ENCODE data around the gene ANO4. TPM values are rescaled to one million over a fixed set of nuclear protein-coding genes. Genes with fewer than 3 reads are reported as not detected.

ANO4 gene
- total RNA-seq, 4 donors from 2014 or later: 0.27 to 0.78 (median 0.48) TPM

GRCh38 chr12:100913872-100914592, 119.5 kb downstream of the ANO4 start:
- TF ChIP-seq, protein P1, sequence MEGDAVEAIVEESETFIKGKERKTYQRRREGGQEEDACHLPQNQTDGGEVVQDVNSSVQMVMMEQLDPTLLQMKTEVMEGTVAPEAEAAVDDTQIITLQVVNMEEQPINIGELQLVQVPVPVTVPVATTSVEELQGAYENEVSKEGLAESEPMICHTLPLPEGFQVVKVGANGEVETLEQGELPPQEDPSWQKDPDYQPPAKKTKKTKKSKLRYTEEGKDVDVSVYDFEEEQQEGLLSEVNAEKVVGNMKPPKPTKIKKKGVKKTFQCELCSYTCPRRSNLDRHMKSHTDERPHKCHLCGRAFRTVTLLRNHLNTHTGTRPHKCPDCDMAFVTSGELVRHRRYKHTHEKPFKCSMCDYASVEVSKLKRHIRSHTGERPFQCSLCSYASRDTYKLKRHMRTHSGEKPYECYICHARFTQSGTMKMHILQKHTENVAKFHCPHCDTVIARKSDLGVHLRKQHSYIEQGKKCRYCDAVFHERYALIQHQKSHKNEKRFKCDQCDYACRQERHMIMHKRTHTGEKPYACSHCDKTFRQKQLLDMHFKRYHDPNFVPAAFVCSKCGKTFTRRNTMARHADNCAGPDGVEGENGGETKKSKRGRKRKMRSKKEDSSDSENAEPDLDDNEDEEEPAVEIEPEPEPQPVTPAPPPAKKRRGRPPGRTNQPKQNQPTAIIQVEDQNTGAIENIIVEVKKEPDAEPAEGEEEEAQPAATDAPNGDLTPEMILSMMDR (IDR thresholded peaks at IDR 0.05): no peak
- TF ChIP-seq POLR2A (IDR thresholded peaks at IDR 0.05): no peak
- H3K4me1 ChIP-seq: no peaks in the 10 kb centered on the region
- H3K27ac ChIP-seq: no peak overlapping the region
- WGBS, 2 donors: 75 to 79% methylated on average over 4 of the region's 4 CpGs
- H3K27me3 ChIP-seq: no peaks in the 10 kb centered on the region
- intact Hi-C loops (cut with DNase I): no loop called here
- no peaks in the 10 kb centered on the region for H3K9me3 ChIP-seq
- DNase-seq: no peak
- H3K4me3 ChIP-seq (replicated peaks in 1 of 3): no peak overlapping the region
- H3K36me3 ChIP-seq: no peaks in the 10 kb centered on the region

DNA sequence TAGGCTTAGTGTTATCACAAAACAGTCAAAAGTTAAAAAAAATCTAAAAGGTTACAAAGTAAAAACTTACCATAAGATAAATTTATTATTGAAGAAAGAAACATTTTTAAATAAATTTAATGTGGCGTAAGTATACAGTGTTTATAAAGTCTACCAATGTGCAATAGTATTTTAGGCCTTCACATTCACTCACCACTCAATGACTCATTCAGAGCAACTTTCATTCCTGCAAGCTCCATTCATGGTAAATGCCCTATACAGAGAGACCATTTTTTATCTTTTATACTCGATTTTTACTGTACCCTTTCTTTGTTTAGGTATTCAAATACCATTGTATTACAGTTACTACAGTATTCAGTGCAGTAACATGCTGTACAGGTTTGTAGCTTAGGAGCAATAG, 124.5 kb downstream of the ANO4 start:
- no peak for DNase-seq
- 67 to 75% methylated on average over 2 of the region's 2 CpGs for WGBS, 2 donors

GRCh38 chr12:100920493-100920892, 125.9 kb downstream of the ANO4 start:
- 63 to 79% methylated on average over 4 of the region's 4 CpGs for WGBS, 2 donors
- H3K36me3 ChIP-seq: no peaks in the 10 kb centered on the region
- intact Hi-C loops (cut with DNase I): no loop called here

More for the DNA sequence above, 124.5 kb downstream of the ANO4 start:
- Histone ChIP-seq H3K4me3 (replicated peaks in 1 of 3) (no peak overlapping the region), H3K36me3 (no peaks in the 10 kb centered on the region), H3K4me1 (no peaks in the 10 kb centered on the region), H3K9me3 (no peaks in the 10 kb centered on the region), H3K27me3 (no peaks in the 10 kb centered on the region), H3K27ac (no peak overlapping the region)
- no peak for TF ChIP-seq POLR2A (IDR thresholded peaks at IDR 0.05)
- TF ChIP-seq, protein P1 (IDR thresholded peaks at IDR 0.05): no peak
- intact Hi-C loops (cut with DNase I): no loop called here

GRCh38 chr12:100926669-100927248, 132.2 kb downstream of the ANO4 start:
- intact Hi-C loops (cut with DNase I): no loop called here
- no peaks in the 10 kb centered on the region for H3K27me3 ChIP-seq
- no peak overlapping the region for H3K4me3 ChIP-seq (replicated peaks in 1 of 3)
- WGBS, 2 donors: 0% methylated on average over 1 of the region's 1 CpG
- H3K36me3 ChIP-seq: no peaks in the 10 kb centered on the region
- no peaks in the 10 kb centered on the region for H3K4me1 ChIP-seq
- H3K9me3 ChIP-seq: no peaks in the 10 kb centered on the region
- no peak overlapping the region for H3K27ac ChIP-seq
- no peak for DNase-seq
- TF ChIP-seq POLR2A (IDR thresholded peaks at IDR 0.05): no peak
- TF ChIP-seq, protein P1 (IDR thresholded peaks at IDR 0.05): no peak

More at GRCh38 chr12:100920493-100920892, 125.9 kb downstream of the ANO4 start:
- no peaks in the 10 kb centered on the region for H3K9me3 ChIP-seq
- H3K27me3 ChIP-seq: no peaks in the 10 kb centered on the region
- H3K27ac ChIP-seq: no peak overlapping the region
- H3K4me1 ChIP-seq: no peaks in the 10 kb centered on the region
- no peak for TF ChIP-seq POLR2A (IDR thresholded peaks at IDR 0.05)
- TF ChIP-seq, protein P1 (IDR thresholded peaks at IDR 0.05): no peak
- DNase-seq: no peak
- H3K4me3 ChIP-seq (replicated peaks in 1 of 3): no peak overlapping the region

DNA sequence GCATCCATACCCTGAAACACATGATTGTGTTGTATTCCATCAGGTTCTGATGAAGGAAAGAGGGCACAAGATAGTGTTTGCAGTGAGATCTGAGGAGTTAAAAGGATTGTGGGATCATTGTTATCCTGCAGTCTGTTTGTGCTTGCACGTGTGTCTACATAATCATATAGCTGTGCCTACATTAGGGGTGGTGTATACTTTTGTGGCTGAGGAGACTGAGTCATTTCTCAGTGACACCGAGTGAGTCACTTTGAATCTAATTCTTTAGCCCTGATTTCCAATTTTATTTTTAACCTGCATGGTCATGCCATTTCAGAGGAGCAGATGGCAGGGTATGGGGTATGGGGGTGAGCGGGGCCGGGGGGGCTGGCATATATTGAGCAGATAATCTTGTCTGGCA, 133.2 kb downstream of the ANO4 start:
- Histone ChIP-seq H3K36me3 (no peaks in the 10 kb centered on the region), H3K4me3 (replicated peaks in 1 of 3) (no peak overlapping the region), H3K27ac (no peak overlapping the region), H3K4me1 (no peaks in the 10 kb centered on the region), H3K9me3 (no peaks in the 10 kb centered on the region), H3K27me3 (no peaks in the 10 kb centered on the region)
- intact Hi-C loops (cut with DNase I): no loop called here
- DNase-seq: no peak
- WGBS, 2 donors: 87 to 88% methylated on average over 4 of the region's 4 CpGs
- no peak for TF ChIP-seq POLR2A (IDR thresholded peaks at IDR 0.05)
- TF ChIP-seq, protein P1 (IDR thresholded peaks at IDR 0.05): no peak
